ENCODE data around the gene ASB6.

Gene ASB6

DNA sequence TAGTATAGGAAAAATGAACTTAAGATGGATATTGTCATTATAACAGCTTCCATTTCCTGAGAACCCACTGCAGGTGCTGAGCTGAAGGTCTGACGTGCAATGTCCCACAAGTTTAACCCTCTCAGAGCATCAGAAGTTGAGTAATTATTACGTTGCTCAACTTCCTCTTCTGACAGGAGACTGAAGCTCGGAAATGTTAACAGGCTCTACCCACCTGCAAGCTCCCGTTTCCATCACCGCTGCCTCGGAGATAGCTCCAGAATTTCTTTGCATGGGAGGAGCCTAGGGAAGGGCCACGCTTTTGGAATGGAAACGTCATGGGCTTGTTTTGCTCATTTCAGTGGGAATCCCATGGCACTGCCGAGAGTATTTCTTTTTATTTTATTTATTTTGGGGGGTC lies 17.0 kb downstream of the ASB6 start:
- no peak for DNase-seq

DNA sequence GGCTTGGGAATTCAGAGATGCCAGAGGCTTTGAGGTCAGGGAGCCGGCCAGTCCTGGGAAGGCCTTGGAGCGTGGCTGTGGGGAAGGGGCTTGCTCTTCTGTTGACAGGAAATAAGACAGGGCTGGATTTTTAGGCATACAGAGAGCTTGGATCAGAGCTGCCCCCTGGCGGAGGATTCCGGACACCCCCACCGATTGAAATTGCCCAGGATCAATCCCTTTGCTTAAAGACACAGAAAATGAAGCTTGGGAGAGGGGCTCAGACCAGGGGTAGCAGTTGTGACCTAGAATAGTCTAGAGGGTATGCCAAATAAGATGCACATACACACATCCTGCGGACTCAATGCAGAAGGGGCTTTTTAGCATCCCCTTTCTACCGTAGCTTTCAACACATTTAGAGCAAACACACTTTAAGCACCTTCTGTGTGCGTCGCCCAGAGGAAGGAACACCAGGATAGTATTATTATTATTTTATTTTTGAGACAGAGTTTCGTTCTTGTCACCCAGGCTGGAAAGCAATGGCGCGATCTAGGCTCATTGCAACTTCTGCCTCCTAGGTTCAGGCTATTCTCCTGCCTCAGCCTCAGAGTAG lies 17.7 kb downstream of the ASB6 start:
- peak; percentile 64 for DNase-seq

DNA sequence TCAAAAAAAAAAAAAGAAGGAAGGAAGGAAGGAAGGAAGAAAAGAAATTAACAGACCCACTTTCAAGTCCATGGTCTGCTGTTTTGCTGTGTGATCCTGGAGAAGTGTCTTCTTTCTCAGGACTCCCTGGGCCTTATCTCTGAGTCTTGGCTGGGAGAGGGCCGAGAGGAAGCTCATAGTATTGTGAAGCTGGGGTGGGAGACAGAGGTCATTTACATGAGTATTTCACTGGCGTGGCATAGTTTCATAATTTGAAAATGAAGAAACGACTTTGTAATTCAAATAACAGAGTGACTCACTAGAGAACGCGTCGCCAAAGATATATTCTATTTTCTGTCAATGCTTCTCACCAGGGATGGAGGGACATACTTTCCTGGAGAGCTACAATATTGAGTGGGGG lies 18.6 kb downstream of the ASB6 start:
- no peak for DNase-seq

DNA sequence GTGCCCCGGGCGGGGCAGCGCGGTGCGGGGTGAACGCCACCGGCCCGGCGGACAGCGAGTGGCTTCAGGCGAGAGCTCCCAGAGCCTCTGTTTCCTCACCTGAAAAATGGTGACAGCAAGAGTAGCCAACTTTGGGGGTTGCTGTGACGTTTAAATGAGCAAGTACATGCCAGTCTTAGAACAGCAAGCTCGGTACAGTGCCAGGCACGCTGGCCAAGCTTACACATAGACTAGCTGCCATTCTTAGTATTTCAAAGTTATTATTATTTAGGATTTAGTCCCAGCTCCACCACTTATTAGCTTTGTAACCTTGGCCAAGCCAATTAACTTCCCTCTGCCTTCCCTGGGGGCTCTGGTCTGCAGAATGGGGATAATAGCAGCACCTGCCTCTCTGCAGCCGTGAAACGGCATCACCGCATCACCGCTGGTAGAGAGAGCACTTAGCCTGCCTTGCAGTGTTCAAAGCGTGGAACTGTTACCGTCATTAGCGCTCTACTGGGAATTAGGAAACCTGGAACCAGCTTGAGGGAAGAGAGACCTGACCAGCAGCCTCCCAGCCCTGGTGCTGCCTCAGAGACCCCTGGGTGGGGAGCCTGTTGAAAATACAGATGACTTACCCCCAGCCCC lies 21.2 kb downstream of the ASB6 start, which contains the start of gene C9orf50:
TSS of gene C9orf50 (minus strand) at position 433 of the 627 bp plus-strand sequence. CDS start 527 bp downstream, outside the sequence.
- DNase-seq, result peak; percentile 52

DNA sequence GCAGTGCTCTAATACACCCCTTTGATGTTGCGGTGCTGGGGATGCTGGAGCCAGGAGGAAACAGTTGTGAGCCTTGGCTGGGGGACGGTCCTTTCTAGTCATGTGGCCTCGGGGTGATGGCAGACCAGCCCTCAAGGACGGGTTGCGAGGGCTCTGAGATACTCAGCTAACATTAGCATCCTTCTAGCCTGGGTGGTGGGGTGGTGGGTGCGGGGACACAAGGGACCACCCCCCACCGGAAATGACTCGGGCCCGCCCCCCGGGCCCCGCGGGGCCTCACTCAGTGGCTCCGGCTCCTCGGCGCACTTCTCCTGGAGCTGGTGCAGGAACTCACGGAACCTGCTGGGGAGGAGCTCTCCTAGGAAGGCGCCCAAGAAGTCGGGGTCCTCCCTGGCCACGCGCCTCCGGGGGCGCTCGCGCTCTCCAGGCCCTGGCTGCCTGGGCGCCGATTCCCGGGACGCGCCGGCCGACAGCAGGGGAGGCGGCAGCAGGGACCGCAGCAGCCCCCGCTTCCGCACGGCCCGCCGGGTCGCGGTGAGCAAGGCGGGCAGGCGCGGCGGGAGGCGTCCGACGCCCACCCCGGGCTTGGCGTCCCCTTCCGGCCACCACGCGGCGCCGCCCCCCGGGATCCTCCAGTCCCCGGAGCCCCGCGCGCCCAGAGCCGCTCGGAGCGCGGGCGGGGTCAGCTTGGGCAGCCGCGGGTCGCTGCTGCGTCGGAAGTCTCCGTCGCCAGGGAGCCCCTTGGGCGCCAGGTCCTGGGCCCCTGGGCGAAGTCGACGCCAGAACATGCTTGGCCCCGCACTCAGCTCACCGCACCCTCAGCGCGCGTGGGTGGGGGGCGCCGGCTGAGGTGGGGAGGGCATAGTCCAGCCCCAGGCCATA lies 21.9 kb downstream of the ASB6 start:
- DNase-seq, result no peak

DNA sequence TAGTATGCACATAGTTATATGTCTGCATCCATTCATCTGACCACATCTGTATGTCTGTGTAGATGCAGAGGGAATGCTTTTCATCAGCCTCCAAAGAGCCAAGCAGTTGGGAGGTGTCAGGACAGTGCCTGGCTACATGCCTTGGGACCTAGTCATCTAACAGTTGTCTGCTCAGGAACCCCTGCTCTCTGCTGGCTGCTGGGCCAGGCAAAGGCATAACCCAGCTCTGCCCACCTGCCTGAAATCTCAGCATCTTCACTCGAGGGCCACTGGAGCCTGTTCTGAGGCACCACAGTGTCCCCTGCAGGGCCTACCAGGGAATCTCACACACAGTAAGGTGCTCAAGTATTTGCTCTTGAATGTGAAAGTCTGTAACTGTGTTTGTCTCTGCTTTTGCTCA lies 24.8 kb downstream of the ASB6 start:
- no peak for DNase-seq

DNA sequence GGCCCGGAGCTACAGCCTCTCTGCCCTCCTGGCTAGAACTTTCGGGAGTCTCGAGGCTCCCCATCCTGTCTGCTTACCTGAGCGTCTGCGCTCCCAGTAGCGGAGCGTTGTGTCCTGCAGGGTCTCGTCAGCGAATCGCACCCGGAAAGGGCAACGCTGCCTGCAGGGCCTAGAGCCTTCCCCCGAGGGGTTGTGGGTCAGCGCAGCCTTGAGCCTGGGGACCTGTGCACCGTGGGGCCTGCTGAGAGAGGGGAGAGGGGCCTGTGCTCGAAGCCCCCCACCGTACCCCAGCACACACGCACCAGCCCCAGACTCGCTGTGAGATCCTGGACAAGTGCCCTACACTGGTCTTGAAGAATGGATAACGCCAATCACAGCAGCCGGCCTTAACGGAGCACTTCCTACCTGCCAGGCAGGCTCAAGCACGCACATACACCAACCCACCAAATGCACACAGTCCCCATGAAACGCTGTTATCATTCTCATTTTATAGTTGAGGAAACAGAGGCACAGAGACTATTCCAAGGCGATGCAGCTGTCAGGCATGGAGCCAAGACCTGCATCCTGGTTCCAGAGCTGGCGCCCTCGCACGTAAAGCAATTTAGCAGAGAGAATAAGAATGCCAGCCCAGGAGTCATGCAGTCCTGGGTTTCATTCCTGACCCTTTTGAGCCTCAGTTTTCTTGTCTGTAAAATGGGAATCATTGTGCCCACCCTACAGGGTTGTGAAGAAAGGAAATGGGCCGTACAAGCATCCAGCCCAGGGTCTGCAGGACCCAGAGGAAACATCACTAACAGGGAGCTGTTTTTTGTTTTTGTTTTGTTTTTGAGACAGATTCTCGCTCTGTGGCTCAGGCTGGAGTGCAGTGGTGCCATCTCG lies 26.3 kb downstream of the ASB6 start:
- no peak for DNase-seq

DNA sequence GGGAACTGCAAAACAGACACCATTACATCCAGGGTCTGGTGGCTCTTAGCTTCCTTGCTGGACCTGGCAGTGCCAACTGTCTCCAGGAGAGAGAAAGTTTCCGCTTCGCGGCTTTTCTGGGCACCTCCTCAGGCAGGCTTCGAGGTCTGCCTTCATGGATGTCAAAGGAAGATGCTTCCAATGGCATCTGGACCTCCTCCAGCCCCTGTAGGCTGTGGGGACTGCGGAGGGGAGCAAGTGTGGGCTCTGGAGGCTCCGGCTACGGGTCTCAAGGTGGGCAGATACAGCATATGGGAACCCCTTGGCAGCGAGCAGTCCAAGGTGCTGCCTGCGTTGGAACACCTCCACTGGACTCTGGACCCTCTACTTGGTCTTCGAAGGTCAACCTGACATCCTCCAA lies 27.0 kb downstream of the ASB6 start:
- no peak for DNase-seq

DNA sequence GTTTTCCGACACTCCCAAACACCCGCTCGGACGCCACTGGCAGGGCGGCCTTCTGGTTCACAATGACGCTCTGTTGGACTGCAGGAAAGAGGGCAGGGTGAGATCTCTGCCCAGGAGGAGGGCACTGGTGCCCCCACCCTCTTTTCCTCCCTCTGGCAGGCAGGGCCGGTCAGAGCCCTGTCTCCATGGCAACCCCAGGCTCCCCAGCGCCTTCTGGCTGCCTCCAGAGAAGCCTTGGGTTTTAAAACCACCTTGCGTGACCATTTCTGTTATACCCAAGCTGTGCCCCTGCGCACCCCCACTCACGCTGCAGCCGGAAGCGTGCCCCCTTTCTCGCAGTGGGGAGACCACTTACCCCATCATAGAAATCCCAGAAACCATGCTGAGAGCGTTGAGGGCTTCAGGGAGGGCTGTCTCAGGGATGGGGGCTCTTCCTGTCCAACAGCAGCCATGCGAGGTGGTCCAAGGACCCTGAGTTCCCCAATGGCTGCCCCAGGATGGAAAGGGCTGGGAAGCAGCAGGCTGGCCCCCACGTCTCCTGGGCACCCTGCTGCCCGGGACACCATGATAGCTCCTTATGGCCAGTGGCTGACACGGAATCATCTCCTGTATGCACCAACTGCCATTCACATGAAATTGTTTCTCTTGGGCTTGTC lies 28.3 kb downstream of the ASB6 start:
- peak; percentile 74 for DNase-seq

DNA sequence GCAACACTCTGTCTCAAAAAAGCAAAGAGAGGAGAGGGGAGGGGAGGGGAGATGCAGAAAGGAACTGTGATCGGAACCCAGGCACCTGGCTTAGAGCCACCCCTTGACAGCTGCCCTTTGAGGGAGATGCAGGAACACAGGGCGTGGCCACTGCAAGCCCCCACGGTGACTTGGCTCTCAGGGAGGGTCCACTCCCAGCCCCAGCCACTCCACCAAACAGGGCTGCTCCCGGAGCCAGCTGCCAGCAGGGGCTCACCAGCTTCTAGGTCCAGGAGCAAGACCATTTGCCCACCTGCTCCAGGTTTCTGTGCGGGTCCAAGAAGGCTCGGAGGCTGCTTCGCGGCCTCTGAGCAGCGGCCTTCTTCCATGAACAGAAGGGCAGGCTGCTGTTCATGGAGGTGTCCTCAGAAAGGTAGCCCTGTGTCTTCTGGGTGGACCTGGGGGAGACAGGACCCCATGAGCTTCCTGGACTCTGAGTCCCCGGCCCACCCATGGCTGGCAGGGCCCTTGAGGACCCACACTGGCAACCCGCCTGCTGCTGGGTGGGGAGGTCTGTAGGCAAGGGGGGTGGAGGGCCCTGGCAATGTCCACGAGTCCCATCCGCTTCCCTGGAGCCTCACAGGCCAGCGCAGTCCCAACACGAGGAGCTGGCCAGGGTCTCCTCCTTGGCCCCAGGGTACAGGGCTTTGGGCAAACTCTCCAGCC lies 29.0 kb downstream of the ASB6 start:
- peak; percentile 46 for DNase-seq

DNA sequence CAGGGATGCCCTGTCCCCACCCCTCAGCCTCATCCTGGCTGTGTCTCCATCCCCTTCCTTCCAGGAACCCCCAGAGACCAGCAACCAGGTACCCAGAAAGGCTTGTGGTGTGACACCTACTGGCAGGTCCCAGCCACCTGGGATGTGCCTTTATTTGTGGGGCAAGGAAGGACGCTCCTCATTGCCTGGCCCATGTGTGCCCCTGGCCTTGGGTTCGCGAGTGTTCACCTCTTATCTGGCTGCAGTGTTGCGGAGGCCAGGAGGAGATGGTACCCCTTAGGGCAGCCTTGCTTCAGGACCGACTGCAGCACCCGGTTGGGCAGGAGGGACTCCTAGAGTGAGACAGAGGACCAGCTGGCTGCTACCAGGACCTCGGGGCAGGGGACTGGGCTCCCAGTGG lies 29.8 kb downstream of the ASB6 start:
- no peak for DNase-seq

DNA sequence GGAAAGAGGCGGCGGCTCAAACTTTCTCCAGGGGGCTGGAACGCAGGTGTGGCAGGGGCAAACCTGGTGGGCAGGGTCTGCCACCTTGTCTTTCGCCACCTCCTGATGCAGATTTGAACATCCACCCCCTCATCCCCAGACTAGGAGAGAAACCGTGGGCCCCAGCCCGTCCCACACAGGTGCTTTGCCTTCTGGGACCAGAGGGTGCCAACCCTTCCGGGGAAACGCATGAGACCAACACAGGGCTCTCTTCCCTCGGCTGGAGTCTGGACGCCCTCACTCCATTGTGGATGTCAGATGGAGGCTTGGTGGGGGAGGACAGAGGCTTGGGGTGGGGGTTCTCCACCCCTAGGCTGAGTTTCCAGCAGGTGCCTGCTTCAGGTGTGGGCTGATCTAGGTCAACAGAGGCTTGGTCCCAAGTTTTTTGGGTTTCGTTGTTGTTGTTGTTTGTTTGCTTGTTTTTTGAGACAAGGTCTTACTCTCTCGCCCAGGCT lies 30.6 kb downstream of the ASB6 start:
- DNase-seq, result no peak

DNA sequence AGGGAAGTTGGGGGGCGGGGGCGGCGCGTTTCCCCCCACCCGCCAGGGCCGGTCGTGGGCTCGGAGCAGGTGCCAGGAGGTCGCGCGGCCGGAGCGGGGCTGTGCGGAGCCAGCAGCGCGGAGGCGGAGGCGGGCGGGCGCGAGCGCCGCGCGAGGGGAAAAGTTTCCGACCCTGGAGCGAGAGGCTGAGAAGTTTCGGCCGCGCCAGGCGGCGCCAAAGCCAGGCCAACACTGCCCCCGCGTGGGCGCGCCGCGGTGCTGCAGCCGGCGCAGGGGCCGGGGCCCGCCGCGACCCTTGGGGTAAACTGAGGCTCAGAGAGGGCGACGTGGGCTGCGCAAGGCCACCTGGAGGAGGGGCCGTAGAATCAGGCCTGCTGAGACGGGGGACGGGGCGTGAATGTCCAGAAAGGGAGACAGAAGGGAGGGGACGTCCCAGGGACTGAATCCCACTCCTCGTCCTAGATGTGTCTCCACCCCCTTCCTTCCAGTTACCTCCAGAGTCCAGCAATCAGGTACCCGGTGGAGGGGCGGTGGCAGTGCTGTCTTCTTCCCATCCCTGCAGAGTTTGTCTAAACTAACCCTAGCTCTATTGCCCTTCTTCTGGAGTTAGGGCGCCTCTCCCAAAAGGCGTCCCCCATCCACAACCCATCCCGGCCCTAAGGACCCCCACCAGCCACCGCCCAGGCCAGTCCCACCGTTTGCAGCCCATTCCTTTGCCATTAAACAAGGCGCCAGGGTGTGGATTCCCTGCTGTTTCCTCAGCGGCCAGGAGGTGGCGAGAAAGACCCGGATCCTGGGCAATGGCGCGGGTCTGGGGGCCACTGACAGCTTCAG lies 31.3 kb downstream of the ASB6 start:
- peak; percentile 29 for DNase-seq

DNA sequence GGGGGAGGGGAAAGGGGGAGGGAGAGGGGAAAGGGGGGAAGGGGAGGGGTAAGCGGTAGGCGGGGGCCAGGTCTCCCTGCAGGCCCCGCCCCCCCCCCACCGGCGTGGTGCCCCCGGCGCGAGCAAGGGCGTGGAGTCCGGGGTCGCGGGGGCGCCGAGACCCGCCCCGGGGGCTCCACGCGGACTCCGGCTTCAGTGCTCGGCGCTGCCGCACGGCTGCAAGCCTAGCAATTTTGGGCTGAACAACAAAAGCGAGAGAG lies 31.8 kb downstream of the ASB6 start:
- DNase-seq, result no peak

DNA sequence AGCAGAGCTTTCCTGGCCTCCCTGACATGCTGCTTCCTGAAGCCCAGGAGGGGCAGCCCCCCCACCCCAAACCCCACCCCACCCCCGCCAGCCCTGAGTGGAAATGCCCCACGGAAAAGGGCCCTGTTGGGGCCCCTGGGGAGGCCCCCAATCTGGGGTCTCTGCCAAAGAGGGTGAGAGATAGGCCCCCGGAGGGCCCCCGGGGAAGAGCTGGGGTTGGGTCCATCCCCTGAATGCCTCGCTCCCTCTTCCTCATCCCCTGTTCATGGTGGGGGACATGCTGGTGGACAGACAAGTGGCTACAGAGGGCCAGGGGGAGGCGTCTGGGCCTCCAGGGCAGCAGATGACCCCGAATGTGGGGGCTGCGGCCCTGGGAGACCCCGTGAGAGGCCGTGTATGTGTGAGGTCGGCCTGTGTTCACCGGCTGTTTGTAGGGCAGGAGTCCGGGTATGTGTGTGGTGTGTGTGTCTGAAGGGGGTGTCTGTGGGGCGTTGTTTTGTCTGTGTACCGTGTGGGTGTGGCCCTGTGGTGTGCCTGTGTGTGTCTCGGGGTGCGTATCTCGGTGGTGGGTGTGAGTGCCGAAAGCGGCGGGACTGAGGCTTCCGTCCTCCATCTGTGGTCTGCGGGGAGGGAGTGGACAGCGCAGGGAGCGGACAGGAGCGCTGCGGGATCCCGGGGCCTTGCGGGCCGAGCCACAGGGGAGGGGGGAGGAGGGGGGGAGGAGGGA lies 32.3 kb downstream of the ASB6 start:
- DNase-seq, result no peak

DNA sequence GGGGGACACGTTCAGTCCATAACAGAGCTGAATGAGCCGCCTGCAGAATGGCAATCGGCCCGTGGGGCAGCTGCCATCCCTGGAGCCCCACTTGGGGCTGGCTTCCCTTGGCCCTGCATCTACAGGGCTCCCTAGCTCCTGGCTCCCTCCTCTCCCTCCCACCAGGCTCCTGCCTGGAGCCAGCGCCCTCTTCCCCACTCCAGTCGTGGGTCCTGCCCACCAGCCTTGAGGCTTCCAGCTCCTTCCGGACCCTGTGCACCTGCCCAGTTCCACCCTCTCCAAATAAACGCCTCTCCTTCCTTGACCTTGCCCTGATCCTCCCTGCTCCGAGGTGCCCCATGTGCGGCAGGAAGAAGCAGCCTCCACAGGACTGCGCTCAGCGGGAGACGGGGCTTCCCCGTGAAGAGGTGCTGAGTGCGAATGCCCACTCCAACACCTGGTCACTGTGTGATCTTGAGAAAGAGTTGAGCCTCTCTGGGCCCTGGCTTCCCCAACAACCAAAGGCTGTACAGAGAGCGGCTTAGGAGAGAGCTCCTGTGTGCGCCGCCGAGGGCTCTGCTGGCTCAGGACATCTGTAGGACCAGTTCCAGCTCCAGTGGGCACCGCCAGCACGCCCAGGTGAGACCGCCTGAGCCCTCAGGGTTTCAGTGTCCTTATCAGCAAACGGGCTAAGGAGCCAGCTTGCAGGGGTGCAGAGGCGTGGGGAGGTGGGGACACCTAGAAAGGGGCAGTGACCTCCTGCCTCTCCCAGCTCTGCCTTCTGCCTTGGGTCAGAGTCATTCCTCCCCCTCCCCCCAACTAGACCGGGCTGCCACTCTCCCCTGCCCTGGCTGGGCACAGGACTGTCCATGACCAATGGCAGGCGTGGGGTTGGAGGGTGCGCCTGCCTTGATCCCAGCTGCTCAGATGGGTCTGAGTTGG lies 33.1 kb downstream of the ASB6 start:
- DNase-seq, result no peak

DNA sequence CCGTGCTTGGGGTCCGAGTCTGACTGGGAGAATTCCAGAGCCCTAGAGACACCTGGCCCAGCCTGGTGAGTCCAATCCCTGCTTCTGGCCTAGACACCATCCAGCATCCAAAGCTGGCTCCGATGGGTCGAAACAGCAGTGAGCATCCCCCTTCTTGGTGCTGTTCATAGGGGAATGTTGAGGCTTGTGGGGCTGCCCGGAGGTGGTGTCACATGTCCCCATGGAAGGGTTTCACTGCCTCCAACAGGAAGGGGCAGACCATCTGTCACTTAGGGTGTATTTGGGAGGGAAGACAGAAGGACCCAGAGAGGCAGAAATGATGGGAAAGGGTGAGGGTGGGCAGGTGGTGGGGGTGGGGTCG lies 34.9 kb downstream of the ASB6 start:
- DNase-seq, result no peak

DNA sequence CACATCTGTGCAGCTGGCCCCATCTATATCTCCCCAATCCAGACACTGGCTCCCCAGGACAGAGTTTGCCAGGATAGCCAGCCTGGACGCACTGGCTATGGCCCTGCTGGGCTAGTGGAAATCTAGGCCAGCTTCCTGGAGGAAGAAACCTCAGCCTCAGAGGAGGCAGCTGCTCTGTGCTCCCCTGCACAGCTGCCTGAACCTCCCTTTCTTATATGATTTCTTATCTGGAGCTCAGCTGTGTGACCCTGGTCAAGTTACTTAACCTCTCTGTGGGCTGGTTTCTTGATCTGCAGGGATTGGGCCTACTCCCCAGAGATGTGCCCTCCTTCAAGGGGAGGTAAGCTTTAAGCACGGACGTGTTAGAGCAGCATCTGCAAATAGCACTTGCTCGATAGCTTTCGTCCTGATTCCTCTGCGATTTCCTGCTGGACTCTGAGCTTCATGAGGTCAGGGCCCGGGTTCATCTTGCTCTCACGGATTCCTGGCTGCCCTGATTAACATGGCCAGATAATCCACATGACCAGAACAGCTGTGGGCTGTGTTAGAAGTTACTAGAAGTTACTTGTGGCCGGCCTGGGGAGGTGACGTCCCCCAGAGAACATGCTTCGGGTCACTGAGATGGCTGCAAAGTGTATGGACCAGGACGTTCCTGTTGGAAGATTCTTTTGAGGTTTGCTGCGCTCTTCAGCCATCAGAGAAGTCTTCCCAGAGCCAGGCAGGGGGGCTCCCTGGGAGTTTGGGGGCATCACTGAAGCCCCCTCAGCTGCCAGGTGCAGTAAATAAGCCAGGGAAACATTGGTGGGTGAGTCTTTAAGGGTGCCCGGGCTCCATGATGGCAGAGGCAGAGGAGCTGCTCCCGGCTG lies 35.6 kb downstream of the ASB6 start:
- DNase-seq, result no peak
